C4-2B (cell line): ENCODE measurements around the gene GM2A.
"Not testable (repeated sequence)": the region's sequence is repeated elsewhere in the genome, so short reads cannot be mapped to it uniquely, and the experiment has no call there.

Source experiments
- CTCF ChIP-seq: fragments of 450-650 bp; conservative IDR thresholded peaks from 2 replicates; pipeline ENCODE4 v1.5.1; 2017; ENCODE audit warnings: mild to moderate bottlenecking
- ZFX ChIP-seq: fragments of 450-650 bp; IDR thresholded peaks from 2 replicates; pipeline ENCODE4 v1.6.1; 2017

GRCh38 chr5:151309266-151309665 is 56.3 kb downstream of the GM2A start:
- not testable (repeated sequence) for TF ChIP-seq CTCF, ZFX
